Activated CD4-positive, alpha-beta T cell treated with anti-CD3 and anti-CD28 coated beads for 4 hours (primary cell): ENCODE data around the gene PARD6B.
"Not testable (repeated sequence)": the region's sequence is repeated elsewhere in the genome, so short reads cannot be mapped to it uniquely, and the experiment has no call there.

Experiments used
- DNase-seq, 2 donors: peaks; one replicate each; pipeline ENCODE4 v3.0.0-alpha.2; 2020

PARD6B gene

GRCh38 chr20:50704514-50704913, 26.9 kb upstream of the PARD6B start:
- no peak for DNase-seq

- no peak for DNase-seq
Measured at GRCh38 chr20:50704971-50705370, 26.4 kb upstream of the PARD6B start.

GRCh38 chr20:50708845-50709635, 22.3 kb upstream of the PARD6B start:
- DNase-seq, result no peak

- DNase-seq, result no peak
Measured at GRCh38 chr20:50709636-50709973, 21.8 kb upstream of the PARD6B start.

- no peak for DNase-seq
Measured at GRCh38 chr20:50710492-50711063, 20.8 kb upstream of the PARD6B start.

GRCh38 chr20:50711113-50711825, 20.1 kb upstream of the PARD6B start:
- no peak for DNase-seq

- no peak for DNase-seq
Measured at GRCh38 chr20:50712771-50713656, 18.4 kb upstream of the PARD6B start.

- no peak for DNase-seq
Measured at GRCh38 chr20:50713657-50714101, 17.7 kb upstream of the PARD6B start.

- not testable (repeated sequence) for DNase-seq
Measured at GRCh38 chr20:50714426-50714825, 17.0 kb upstream of the PARD6B start.

- DNase-seq, result no peak
Measured at GRCh38 chr20:50715694-50716093, 15.7 kb upstream of the PARD6B start.

GRCh38 chr20:50716518-50716917, 14.9 kb upstream of the PARD6B start:
- DNase-seq, result no peak

GRCh38 chr20:50717312-50717711, 14.1 kb upstream of the PARD6B start:
- DNase-seq, result no peak

GRCh38 chr20:50717974-50718761, 13.2 kb upstream of the PARD6B start:
- no peak for DNase-seq

GRCh38 chr20:50719328-50719727, 12.1 kb upstream of the PARD6B start:
- DNase-seq, result no peak

GRCh38 chr20:50720026-50720425, 11.4 kb upstream of the PARD6B start:
- no peak for DNase-seq

- no peak for DNase-seq
Measured at GRCh38 chr20:50720582-50720981, 10.8 kb upstream of the PARD6B start.

GRCh38 chr20:50721881-50722281, 9.5 kb upstream of the PARD6B start:
- DNase-seq, result no peak

GRCh38 chr20:50722424-50723155, 8.8 kb upstream of the PARD6B start:
- DNase-seq, result no peak

GRCh38 chr20:50723672-50724071, 7.7 kb upstream of the PARD6B start:
- no peak for DNase-seq

GRCh38 chr20:50724112-50724725, 7.2 kb upstream of the PARD6B start:
- no peak for DNase-seq
